SU-DHL-6 (cell line): ENCODE results near the gene TMEM109.

Experiments
- EZH2phosphoT487 ChIP-seq: fragments of 200-600 bp; sonication (generic), shearing (Covaris generic); conservative IDR thresholded peaks from 2 replicates; pipeline ENCODE4 v1.6.1; 2018; ENCODE audit warnings: mild to moderate bottlenecking, antibody characterized with exemption, low read length, moderate library complexity, mixed read lengths
- TF ChIP-seq, protein P1 (sequence below): fragments of 200-600 bp; sonication (generic); IDR thresholded peaks from one replicate; pipeline ENCODE4 v1.5.1; 2017; ENCODE audit warnings: antibody characterized with exemption, mild to moderate bottlenecking, low read length, moderate library complexity; ENCODE audit not compliant: insufficient read depth, poor library complexity, severe bottlenecking

DNA sequence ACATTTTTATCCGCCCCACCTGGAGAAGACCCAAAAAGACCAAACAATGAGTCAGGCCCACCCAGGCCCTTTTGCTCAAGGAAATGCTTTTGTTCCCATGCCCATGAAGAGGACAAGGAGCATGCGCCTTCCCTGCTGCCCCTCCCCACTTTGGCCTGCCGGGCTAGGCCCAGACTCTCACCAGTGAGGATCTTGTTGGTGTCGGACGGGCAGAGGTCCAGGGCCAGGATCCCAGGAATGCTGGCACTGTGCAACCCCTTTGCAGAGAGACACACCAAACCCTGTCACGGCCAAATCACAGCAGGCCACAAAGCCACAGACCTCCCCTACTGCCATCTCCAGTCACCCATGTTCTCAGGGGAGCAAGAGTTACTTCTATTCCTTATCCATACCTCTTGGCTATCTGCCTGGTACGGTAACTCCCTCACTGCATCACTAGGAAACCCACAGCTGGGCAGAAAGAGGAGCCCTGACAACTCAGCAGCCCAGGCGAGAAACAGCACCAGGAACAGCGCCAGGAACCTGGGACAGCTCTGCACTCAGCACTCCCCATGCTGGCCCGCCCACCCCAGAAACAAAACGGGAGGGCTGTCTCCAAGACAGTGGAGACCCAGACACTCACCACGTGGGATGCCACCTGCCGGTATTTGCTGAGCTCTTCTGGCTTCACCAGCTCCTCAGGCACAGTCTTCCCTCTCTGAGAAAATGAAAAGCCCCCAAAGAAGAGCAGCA lies 13.1 kb upstream of the TMEM109 start:
- TF ChIP-seq, protein P1, sequence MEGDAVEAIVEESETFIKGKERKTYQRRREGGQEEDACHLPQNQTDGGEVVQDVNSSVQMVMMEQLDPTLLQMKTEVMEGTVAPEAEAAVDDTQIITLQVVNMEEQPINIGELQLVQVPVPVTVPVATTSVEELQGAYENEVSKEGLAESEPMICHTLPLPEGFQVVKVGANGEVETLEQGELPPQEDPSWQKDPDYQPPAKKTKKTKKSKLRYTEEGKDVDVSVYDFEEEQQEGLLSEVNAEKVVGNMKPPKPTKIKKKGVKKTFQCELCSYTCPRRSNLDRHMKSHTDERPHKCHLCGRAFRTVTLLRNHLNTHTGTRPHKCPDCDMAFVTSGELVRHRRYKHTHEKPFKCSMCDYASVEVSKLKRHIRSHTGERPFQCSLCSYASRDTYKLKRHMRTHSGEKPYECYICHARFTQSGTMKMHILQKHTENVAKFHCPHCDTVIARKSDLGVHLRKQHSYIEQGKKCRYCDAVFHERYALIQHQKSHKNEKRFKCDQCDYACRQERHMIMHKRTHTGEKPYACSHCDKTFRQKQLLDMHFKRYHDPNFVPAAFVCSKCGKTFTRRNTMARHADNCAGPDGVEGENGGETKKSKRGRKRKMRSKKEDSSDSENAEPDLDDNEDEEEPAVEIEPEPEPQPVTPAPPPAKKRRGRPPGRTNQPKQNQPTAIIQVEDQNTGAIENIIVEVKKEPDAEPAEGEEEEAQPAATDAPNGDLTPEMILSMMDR = no peak
- no peak for TF ChIP-seq EZH2phosphoT487
